Measurements from ENCODE around the gene GPR61.
A peak's percentile ranks its signal among the peaks of the same experiment; 100 is the strongest.

Gene GPR61

DNA sequence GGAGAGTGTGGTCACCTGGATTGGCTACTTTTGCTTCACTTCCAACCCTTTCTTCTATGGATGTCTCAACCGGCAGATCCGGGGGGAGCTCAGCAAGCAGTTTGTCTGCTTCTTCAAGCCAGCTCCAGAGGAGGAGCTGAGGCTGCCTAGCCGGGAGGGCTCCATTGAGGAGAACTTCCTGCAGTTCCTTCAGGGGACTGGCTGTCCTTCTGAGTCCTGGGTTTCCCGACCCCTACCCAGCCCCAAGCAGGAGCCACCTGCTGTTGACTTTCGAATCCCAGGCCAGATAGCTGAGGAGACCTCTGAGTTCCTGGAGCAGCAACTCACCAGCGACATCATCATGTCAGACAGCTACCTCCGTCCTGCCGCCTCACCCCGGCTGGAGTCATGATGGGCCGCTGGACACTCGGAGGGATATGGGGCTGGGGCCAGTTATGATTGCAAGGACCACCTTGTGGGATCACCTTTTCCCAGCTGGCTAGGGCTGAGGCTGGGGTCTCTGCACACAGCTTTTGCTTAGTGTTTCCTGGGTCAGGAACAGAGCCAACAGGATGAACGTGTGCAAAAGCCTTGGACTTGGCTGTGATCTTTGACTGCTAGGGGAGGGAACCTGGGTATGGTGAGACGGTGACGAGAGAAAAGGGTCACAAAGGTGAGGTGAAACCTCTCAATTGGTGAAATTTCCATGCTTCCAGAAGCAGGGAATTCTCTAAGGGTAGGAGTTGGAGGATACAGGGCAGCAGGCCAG, 4.5 kb downstream of the GPR61 start:
- POLR2A ChIA-PET = no interaction called here

DNA sequence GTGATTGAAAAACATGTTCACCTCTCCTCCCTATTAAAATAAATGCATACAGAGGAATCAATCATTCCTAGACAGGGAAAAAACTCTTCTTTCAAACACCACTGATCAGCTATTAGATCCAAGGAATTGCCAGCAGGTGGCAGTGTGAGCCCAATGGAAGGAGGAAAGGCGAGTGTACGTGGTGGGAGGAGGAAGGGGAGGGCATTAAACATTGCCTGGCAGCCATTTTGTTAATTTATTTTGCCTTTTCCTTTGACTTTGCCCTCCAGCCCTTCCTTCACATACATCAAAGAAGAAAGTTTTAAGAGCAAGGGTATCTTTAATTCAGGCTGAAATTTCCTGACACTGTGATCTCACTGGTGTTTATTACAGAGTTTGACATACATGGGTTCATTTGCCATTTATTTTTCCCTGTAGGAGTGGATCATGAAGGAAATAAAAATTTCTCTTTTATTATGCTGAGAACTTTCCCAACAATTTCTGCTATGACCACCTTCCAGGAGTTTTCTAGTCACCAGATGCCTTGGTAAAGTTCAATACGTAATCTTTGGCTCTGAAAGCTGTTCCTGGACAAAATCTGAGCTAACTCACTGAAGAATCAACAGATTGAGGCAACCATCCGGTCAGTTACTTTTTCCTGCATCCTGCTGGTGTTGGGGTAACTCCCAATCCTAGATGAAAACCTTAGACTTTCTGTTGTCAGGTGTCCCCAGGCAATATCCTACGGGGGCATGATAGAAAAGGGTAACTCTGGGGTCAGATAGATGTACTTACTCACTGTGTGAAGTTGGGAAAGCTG, 6.8 kb downstream of the GPR61 start:
- DNase-seq (ENCODE audit: extremely low spot score) = peak; percentile 89
- CTCF ChIA-PET = interaction anchor here (0.6 to 26.3 kb wide), 42 partner anchors 13 to 541 kb away, joined by 3 to 1898 read pairs (median 4); partner anchors contain the start of genes AHCYL1, AMIGO1, AMPD2 and ATXN7L2
- POLR2A ChIA-PET = interaction anchor here (1.5 kb wide), 1 partner anchor 84 kb away, joined by 5 read pairs; no protein-coding TSS in a partner anchor
- TF ChIP-seq CTCF (IDR thresholded peaks at IDR 0.05; ENCODE audit: control extremely low read depth, extremely low read depth, low read depth, missing control alignments) = peak; percentile 85

More for the DNA sequence above, 4.5 kb downstream of the GPR61 start:
- DNase-seq (ENCODE audit: extremely low spot score) = no peak
- TF ChIP-seq CTCF (IDR thresholded peaks at IDR 0.05; ENCODE audit: control extremely low read depth, extremely low read depth, low read depth, missing control alignments) = no peak
- CTCF ChIA-PET = interaction anchor here (1.2 to 26.3 kb wide), 6 partner anchors 12 to 440 kb away, joined by 3 to 1898 read pairs (median 86); partner anchors contain the start of genes AHCYL1, AMIGO1, ATXN7L2 and CYB561D1

DNA sequence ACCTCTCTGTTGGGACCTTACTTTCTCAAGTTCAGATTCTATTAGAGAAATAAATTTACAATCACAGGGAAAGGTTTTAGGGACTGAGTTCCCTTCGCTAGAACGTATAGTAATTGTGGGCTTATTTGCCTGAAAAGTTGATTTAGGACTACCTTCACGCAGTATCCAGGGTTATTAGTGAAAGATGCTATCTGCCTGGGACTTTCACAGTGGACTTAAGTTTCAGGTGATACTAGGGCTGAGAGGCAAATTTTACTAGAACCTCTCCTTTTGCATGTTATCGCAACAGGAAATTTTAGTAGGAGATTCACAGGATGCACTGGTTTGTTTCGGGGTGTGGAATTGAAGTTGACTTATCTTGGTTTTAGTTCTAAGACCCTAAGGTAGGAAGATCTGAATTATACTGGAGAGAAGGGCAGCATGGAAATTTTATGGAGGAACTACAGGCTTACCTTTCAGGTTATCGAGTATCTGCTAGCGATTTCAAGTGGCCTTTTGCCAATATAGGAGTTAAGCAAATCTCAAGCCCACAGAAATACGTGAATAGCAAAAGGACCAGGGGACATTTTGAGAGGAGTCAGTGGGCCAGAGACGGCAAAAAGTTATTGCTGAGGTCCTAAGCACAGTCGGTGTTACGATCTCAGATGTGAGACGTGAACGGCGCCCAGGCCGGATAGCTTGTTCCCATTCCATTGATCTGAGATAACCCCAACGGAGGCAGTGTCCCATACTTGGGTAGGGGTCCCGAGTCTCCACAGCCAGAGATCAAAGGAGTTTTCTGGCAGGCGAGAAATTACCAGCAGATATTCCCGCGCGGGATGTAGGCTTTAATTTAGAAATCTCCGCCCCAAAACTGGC, 8.0 kb downstream of the GPR61 start:
- peak; percentile 12 for DNase-seq (ENCODE audit: extremely low spot score)
- POLR2A ChIA-PET = interaction anchor here (1.1 to 1.7 kb wide), 7 partner anchors 14 to 122 kb away, joined by 4 to 6 read pairs (median 5); partner anchors contain the start of gene PSMA5
- no peak for TF ChIP-seq CTCF (IDR thresholded peaks at IDR 0.05; ENCODE audit: control extremely low read depth, extremely low read depth, low read depth, missing control alignments)
- CTCF ChIA-PET = interaction anchor here (1.0 to 26.3 kb wide), 25 partner anchors 8 to 437 kb away, joined by 3 to 1898 read pairs (median 8); partner anchors contain the start of genes AHCYL1, AMIGO1, AMPD2 and ATXN7L2

DNA sequence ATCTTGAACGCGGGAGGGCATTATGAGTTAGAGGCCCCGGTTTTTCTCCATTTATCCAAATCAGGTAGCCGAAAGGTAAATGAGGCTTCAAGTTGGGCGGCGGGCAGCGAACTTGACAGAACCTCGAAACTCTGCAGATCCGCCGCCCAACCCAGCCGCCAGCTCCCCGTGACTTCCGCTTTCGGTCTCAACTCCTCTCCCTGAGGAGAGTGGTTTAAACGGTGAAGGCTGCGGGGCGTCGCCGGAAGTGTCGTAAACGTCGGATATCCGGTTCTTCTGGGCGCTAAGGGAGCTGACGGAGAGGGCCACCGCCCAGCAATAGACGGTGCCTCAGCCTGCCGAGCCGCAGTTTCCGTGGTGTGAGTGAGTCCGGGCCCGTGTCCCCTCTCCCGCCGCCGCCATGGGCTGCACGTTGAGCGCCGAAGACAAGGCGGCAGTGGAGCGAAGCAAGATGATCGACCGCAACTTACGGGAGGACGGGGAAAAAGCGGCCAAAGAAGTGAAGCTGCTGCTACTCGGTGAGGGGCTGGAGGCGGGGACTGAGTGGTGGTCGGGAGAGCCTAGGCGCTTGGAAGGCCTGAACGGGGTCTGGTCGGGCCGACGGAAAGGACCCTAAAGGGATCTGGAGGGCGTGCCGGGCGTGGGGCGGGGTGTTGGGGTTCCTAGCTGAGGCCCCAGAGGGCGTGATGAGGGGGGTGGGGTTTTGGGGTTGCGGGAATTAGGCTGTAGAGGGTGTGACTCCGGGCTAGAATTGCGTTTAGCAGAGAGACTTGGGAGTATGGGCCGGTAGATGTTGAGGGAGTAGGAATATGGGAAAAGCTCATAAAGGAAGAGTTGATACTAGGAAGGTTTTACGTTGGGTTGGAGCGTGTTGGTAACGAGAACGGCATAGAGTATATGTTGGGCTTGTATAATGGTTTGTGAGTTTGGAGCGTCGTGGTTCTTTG, 8.9 kb downstream of the GPR61 start, which contains the start of gene GNAI3:
TSS of gene GNAI3 (plus strand) at position 295 of the 947 bp plus-strand sequence. CDS start at position 401, 106 bp downstream.
- DNase-seq (ENCODE audit: extremely low spot score) = peak; percentile 95
- POLR2A ChIA-PET = interaction anchor here (0.6 to 1.7 kb wide), 10 partner anchors 13 to 791 kb away, joined by 3 to 6 read pairs (median 5); partner anchors contain the start of genes PSMA5 and RBM15
- CTCF ChIA-PET = interaction anchor here (0.8 to 2.9 kb wide), 23 partner anchors 9 to 481 kb away, joined by 3 to 31 read pairs (median 4); partner anchors contain the start of genes AHCYL1, AMPD2, GNAT2 and GPR61
- TF ChIP-seq CTCF (IDR thresholded peaks at IDR 0.05; ENCODE audit: control extremely low read depth, extremely low read depth, low read depth, missing control alignments) = no peak

- CTCF ChIA-PET = no interaction called here
- no peak for TF ChIP-seq CTCF (IDR thresholded peaks at IDR 0.05; ENCODE audit: control extremely low read depth, extremely low read depth, low read depth, missing control alignments)
- DNase-seq (ENCODE audit: extremely low spot score) = no peak
- POLR2A ChIA-PET = no interaction called here
Measured at GRCh38 chr1:109556563-109556962, 16.9 kb downstream of the GPR61 start.
